D721Med (cell line): ENCODE measurements around the gene NRXN2.

ENCODE experiments used
- DNase-seq: peaks from one replicate; pipeline ENCODE4 v3.0.0; 2011; ENCODE audit warnings: low spot score; ENCODE audit not compliant: insufficient read length
- FAIRE-seq: peaks from 2 replicates; lab custom pipeline; 2011; peaks lifted over from hg19 to GRCh38; lab: Jason Lieb, UNC
- TF ChIP-seq, protein P1 (sequence below): IDR thresholded peaks from 2 replicates; pipeline ENCODE4 v1.5.1; 2012; ENCODE audit warnings: mild to moderate bottlenecking, control low read depth; ENCODE audit not compliant: insufficient read depth; ENCODE audit errors: missing control alignments

The NRXN2 gene

DNA sequence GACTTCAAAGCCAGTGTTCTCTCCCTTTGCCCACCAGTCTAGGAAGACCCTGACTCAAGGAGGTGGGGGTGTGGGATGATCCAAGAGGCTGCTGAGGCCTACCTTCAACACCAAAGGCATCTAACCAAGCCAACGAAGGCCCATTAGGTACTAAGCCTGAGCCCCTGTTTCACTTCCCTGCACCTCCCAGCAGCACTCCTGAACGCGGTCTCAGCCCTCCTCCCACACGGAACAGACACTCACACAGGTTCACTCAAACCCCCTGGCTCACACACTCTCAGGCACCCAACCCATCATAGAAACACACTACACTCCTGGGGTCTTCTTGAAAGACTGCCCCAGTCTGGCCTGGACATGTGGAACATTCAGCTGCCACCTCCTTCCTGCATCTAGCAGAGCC, 91.3 kb downstream of the NRXN2 start:
- no peak for DNase-seq
- no peak for FAIRE-seq
- TF ChIP-seq, protein P1, sequence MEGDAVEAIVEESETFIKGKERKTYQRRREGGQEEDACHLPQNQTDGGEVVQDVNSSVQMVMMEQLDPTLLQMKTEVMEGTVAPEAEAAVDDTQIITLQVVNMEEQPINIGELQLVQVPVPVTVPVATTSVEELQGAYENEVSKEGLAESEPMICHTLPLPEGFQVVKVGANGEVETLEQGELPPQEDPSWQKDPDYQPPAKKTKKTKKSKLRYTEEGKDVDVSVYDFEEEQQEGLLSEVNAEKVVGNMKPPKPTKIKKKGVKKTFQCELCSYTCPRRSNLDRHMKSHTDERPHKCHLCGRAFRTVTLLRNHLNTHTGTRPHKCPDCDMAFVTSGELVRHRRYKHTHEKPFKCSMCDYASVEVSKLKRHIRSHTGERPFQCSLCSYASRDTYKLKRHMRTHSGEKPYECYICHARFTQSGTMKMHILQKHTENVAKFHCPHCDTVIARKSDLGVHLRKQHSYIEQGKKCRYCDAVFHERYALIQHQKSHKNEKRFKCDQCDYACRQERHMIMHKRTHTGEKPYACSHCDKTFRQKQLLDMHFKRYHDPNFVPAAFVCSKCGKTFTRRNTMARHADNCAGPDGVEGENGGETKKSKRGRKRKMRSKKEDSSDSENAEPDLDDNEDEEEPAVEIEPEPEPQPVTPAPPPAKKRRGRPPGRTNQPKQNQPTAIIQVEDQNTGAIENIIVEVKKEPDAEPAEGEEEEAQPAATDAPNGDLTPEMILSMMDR: no peak

DNA sequence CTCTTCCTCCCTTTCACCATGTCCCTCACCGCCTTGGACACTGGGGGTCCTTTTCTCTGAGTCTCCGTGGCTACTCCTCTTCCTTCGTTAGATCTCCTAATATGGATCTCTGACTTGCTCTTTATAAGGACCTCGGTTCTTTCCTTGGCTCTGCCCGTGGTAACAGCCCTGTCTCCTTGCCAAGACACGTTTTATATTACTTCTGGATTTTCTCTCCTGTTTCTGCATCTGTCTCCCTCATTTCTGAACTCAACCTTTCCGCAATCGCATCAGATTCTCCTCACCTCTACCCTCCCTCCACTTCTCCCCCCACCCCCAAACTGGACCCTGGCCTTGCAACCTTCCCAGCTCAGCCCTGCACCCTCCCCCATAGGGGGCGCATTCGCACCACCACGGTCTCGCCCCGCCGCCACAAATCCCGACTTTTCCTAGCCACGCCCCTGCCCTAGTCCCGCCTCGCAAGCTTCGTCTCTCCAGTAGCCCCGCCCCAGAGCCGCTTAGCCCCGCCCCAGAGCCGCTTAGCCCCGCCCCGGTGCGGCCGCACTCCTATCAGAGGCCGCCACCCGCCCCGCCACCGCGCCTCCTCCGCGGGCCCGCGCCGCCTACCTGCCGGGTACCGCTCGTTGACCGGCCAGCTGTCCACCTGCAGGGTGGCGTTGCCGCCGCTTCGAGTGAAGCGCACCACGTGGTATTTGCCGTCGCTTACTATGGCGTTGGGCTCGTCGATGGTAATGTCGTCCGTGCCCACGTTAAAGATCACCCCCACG, 93.0 kb downstream of the NRXN2 start:
- DNase-seq (no peak), FAIRE-seq (no peak)
- TF ChIP-seq, protein P1: no peak

DNA sequence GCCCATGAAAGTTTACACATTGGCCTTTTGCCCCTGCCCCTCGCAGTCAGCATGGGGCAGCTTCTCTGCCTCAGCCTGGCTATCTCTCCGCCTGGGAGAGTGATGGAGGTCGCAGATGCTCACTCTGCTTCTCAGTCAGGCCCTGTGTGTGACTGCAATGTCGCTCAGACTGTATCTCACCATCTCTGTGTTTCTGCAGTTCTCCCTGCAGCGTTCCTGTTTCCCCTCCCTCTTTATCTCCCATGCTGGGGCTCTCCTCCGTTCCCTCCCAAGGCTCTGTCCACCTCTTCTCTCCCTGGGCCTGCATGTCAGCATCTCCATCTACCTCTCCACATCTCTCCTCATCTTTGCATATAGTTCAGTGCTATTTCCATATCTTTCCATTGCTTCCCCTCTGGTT, 93.9 kb downstream of the NRXN2 start:
- TF ChIP-seq, protein P1: no peak
- no peak for DNase-seq
- FAIRE-seq: no peak

DNA sequence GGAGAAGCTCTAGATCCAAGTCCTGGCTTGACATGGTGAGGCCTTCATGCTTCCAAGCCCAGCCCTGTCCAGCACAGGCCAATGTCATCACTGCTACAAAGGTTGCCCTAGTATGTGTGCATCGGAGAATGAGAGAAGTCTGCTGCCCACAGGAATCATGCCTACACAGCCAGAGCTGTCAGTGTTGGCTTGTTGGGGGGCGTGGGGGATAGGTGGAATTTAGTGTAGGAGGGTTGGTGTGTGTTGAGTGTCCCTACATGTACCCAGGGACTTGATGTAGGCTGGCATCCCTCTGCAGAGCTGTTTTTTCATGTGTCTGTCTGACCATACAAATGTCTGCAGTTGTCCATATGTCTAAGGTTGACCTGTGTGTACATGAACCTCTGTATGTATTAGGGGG, 94.4 kb downstream of the NRXN2 start:
- FAIRE-seq (no peak), DNase-seq (no peak)
- TF ChIP-seq, protein P1: no peak

DNA sequence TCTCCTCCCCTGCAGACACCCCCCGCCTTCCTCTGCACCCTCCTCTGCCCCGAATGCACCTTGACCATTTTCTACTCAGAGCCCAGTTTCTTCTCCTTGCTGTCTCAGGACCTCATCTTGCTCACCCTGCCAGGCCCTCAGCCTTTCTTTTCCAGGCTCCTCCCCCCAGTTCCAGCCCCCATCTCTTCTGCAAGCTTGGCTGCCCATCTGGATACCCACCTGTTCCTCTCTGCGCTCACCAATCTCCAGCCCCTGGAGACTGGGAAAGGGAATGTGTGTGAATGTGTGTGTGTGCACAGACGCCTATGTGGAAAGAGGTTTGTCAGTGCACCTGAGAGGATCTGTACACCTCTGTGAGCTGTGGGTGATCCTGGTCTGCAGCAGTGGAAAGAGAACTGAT, 95.6 kb downstream of the NRXN2 start:
- no peak for DNase-seq
- no peak for FAIRE-seq
- TF ChIP-seq, protein P1: no peak

DNA sequence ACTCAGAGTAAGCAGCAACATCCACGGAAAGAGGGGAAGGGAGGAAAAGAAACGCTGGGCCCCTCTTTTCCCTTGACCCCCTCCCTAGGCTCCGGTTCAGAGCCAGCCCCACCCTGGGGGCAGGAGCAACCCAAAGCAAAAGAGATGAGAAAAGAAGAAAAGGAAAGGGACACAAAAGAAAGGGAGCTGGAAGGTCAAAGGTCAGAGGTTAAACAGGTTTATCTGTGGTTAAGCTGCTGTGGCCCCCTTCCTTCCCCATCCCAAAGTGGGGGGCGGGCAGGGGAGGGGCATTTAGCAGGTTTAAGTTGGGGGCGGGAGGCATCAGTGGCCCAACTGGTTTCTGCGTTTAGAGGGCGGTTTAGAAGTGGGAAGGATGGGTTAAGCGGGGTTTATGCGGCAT, 96.4 kb downstream of the NRXN2 start:
- FAIRE-seq (no peak), DNase-seq (no peak)
- TF ChIP-seq, protein P1: no peak

DNA sequence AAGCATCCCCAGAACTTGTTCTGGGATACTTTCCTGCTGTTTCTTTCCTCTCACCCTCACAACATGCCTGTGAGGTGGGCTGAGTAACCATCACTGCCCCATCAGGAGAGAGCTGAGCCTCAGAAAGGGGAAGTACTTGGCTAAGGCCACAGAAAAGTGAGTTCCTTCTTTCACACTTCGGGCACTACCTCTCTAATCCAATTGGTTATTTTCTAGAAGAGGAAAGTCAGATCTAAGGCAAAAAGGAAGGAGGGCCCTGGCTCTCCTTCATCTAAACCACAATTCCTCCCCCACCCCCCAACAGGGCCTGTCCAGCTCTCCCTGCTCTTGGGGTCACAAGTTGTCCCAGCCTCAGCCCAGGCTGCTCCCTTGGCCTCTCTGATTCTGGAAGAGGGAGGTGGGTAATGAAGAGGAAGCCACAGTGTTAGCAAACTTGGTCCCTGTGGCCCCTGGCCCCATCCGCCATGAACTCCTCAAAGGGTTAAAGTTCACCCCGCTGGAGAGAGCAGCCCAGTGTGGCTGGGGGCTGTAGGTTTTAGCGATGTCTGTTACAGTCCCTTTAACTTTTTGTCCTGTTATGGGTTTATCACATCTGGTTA, 98.0 kb downstream of the NRXN2 start:
- DNase-seq (no peak), FAIRE-seq (no peak)
- TF ChIP-seq, protein P1: no peak
